Fibroblast of lung (primary cell): ENCODE measurements around the gene LCNL1.

ENCODE experiments used
- EZH2 ChIP-seq: IDR thresholded peaks from 2 replicates; pipeline ENCODE4 v1.5.1; 2012; ENCODE audit warnings: low read length, control low read depth, mild to moderate bottlenecking; ENCODE audit errors: missing control alignments
- TF ChIP-seq, protein P1 (sequence below), 2 donors: IDR thresholded peaks in 1 of 2; conservative IDR thresholded peaks in 1 of 2; 1 replicate in 1 of 2; 2 replicates in 1 of 2; pipeline ENCODE4 v1.5.1; 2011 to 2012; ENCODE audit warnings: low read length in 2 of 2, control low read depth in 1 of 2, inconsistent platforms in 1 of 2, low read depth in 1 of 2, mild to moderate bottlenecking in 1 of 2

GRCh38 chr9:136977223-136977622, 5.6 kb upstream of the LCNL1 start, which contains the start of gene PTGDS:
- no peak for TF ChIP-seq EZH2
- TF ChIP-seq, protein P1, sequence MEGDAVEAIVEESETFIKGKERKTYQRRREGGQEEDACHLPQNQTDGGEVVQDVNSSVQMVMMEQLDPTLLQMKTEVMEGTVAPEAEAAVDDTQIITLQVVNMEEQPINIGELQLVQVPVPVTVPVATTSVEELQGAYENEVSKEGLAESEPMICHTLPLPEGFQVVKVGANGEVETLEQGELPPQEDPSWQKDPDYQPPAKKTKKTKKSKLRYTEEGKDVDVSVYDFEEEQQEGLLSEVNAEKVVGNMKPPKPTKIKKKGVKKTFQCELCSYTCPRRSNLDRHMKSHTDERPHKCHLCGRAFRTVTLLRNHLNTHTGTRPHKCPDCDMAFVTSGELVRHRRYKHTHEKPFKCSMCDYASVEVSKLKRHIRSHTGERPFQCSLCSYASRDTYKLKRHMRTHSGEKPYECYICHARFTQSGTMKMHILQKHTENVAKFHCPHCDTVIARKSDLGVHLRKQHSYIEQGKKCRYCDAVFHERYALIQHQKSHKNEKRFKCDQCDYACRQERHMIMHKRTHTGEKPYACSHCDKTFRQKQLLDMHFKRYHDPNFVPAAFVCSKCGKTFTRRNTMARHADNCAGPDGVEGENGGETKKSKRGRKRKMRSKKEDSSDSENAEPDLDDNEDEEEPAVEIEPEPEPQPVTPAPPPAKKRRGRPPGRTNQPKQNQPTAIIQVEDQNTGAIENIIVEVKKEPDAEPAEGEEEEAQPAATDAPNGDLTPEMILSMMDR (conservative IDR thresholded peaks at IDR 0.05 in 1 of 2, IDR thresholded peaks at IDR 0.05 in 1 of 2; ENCODE audit: low read depth in 1 of 2, low read length in 2 of 2): no peak
